ENCODE results near the gene KCTD16. TPM values are rescaled to one million over a fixed set of nuclear protein-coding genes. Genes with fewer than 3 reads are reported as not detected.

Gene KCTD16
- total and polyA plus RNA-seq, 2 experiments from 2014 or later: 0.02 to 0.76 TPM

DNA sequence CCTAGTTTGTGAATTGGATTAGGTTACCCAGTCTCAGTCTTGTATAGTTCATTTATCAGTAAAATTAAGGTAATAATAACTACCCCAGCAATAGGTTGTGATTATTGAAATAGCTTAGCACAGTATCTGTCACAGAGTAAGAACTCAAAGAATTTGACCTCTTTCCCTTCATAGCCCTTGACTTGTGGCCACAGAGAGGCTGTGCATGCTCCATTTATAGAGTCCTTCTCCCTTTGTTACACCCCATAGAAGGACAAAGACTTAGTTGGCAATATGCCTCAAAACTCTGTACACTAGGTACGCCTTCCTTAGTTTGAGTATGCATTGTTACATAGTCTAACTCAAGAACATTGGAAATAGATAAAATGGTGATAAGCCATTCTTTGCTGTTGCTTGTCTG lies 257.2 kb downstream of the KCTD16 start:
- no peak for ATAC-seq
- H3K36me3 ChIP-seq (ENCODE audit: insufficient read depth): no peaks in the 10 kb centered on the region

More for the DNA sequence above, 257.2 kb downstream of the KCTD16 start:
- no peak overlapping the region for H3K4me3 ChIP-seq
- no peaks in the 10 kb centered on the region for H3F3A ChIP-seq (replicated peaks; ENCODE audit: low read depth)
- no peaks in the 10 kb centered on the region for H3K9me2 ChIP-seq (ENCODE audit: insufficient read depth)
- Mint-ChIP-seq H3K4me1 (peaks cover 3% of the 10 kb centered on the region; the same call in 1 of the 3 replicates), H3K4me3 (no peak overlapping the region), H3K36me3 (ENCODE audit: low read depth) (no peaks in the 10 kb centered on the region), H3K9me3 (no peaks in the 10 kb centered on the region), H3K27ac (no peak overlapping the region), H3K27me3 (ENCODE audit: insufficient read depth, low read depth, poor library complexity) (no peaks in the 10 kb centered on the region)
- H4K20me1 ChIP-seq (replicated peaks; ENCODE audit: insufficient read depth): no peaks in the 10 kb centered on the region
- DNase-seq (ENCODE audit: low spot score): no peak
- H2AFZ ChIP-seq: no peak overlapping the region
- H3K27ac ChIP-seq (ENCODE audit: low read depth): no peak overlapping the region
- TF ChIP-seq NANOG (IDR thresholded peaks at IDR 0.05; ENCODE audit: borderline replicate concordance) (no peak), ZNF331 (CRISPR knock-in tag; IDR thresholded peaks at IDR 0.05; ENCODE audit: low read depth) (no peak), EZH2phosphoT487 (IDR thresholded peaks at IDR 0.05; ENCODE audit: unreplicated experiment) (no peak), ETS1 (IDR thresholded peaks at IDR 0.05) (no peak), JUNB (IDR thresholded peaks at IDR 0.05; ENCODE audit: unreplicated experiment) (no peak), CREB1 (CRISPR knock-in tag; IDR thresholded peaks at IDR 0.05; ENCODE audit: low read depth) (no peak), ZNF114 (CRISPR knock-in tag; IDR thresholded peaks at IDR 0.05) (no peak), POLR2AphosphoS5 (IDR thresholded peaks at IDR 0.05; ENCODE audit: low read depth) (no peak), ZNF462 (CRISPR knock-in tag; IDR thresholded peaks at IDR 0.05) (no peak), EZH2 (IDR thresholded peaks at IDR 0.05; ENCODE audit: low read depth, unreplicated experiment) (no peak), STAT1 (IDR thresholded peaks at IDR 0.05; ENCODE audit: unreplicated experiment) (no peak)
- TF ChIP-seq, protein P1, sequence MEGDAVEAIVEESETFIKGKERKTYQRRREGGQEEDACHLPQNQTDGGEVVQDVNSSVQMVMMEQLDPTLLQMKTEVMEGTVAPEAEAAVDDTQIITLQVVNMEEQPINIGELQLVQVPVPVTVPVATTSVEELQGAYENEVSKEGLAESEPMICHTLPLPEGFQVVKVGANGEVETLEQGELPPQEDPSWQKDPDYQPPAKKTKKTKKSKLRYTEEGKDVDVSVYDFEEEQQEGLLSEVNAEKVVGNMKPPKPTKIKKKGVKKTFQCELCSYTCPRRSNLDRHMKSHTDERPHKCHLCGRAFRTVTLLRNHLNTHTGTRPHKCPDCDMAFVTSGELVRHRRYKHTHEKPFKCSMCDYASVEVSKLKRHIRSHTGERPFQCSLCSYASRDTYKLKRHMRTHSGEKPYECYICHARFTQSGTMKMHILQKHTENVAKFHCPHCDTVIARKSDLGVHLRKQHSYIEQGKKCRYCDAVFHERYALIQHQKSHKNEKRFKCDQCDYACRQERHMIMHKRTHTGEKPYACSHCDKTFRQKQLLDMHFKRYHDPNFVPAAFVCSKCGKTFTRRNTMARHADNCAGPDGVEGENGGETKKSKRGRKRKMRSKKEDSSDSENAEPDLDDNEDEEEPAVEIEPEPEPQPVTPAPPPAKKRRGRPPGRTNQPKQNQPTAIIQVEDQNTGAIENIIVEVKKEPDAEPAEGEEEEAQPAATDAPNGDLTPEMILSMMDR (conservative IDR thresholded peaks at IDR 0.05; ENCODE audit: low read depth in 2 of 2): no peak
- TF ChIP-seq, protein P2, sequence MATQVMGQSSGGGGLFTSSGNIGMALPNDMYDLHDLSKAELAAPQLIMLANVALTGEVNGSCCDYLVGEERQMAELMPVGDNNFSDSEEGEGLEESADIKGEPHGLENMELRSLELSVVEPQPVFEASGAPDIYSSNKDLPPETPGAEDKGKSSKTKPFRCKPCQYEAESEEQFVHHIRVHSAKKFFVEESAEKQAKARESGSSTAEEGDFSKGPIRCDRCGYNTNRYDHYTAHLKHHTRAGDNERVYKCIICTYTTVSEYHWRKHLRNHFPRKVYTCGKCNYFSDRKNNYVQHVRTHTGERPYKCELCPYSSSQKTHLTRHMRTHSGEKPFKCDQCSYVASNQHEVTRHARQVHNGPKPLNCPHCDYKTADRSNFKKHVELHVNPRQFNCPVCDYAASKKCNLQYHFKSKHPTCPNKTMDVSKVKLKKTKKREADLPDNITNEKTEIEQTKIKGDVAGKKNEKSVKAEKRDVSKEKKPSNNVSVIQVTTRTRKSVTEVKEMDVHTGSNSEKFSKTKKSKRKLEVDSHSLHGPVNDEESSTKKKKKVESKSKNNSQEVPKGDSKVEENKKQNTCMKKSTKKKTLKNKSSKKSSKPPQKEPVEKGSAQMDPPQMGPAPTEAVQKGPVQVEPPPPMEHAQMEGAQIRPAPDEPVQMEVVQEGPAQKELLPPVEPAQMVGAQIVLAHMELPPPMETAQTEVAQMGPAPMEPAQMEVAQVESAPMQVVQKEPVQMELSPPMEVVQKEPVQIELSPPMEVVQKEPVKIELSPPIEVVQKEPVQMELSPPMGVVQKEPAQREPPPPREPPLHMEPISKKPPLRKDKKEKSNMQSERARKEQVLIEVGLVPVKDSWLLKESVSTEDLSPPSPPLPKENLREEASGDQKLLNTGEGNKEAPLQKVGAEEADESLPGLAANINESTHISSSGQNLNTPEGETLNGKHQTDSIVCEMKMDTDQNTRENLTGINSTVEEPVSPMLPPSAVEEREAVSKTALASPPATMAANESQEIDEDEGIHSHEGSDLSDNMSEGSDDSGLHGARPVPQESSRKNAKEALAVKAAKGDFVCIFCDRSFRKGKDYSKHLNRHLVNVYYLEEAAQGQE (IDR thresholded peaks at IDR 0.05; ENCODE audit: unreplicated experiment): no peak
- H3K27me3 ChIP-seq (ENCODE audit: insufficient read depth): no peaks in the 10 kb centered on the region
- H3K4me2 ChIP-seq: no peak overlapping the region
- no peaks in the 10 kb centered on the region for H3K4me1 ChIP-seq (ENCODE audit: insufficient read depth)
- no peaks in the 10 kb centered on the region for H3K79me2 ChIP-seq (replicated peaks; ENCODE audit: insufficient read depth)
